NCI-H2196 (cell line): ENCODE measurements around the gene CORO6.

Experiments
- DNase-seq: peaks from one replicate; lab custom pipeline; 2025; ENCODE audit not compliant: unreplicated experiment; lab: John Stamatoyannopoulos, UW

The CORO6 gene

DNA sequence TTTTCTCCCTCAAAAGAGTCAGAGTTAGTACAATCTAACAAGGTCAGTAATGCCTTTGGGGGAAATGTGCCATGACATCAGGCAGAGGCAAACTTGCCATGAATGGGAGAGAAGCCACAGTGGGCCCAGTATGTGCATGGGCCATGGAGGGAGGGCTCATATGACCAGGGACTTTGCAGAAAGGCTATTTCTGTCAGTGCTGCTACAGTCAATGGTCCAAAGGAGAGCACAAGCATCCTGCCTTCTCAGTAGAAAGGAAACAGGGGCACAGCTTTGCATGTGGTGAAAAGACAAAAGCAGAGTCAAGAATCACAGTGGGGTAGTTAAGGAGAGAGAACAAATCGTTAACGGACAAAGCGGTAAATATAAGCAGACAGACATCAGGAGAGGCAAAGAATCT, 11.2 kb upstream of the CORO6 start:
- no peak for DNase-seq

DNA sequence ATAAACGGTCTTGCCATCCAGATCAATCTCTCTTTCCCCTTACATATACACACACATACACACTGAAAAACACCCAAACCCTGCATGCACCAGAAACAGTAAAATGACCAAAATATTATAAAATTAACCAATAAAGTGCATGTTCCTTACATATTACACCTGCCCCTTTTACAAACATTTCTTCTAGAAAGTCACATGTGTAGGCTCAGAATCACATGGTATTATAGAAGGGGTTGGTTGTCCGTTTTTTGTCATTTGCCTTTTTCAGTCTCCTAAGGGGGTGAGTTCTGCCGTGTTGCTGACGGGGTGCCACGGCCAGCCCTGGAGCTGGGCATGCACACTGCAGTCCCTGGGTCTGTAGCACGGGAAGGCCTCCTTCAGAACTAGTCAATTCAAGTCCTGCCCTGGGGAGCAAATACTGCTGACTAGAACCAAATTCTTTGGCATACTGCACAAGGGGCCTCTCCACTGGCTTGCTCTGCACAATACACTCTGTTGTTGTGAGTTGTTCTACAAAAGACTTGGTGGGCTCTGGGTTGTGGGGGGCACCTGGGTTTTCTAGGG, 8.0 kb upstream of the CORO6 start:
- no peak for DNase-seq

DNA sequence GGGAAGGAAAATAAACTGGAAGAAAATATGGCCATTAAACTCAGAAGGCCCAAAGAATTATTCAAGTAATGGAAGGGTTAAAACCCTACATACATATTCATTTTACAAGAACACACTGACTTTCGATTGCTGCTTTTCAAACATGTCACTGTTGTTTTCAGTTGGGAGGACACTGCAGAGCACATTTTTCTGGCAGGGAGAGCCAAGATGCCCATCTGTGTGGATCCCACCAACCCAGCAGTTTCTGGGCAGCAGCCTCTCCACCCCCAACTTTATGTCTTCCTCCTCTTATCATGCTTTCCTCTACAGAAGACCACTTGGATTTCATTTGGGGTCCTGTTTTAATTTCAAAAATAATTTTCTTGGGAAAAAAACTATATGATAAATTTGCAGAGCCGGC, 7.1 kb upstream of the CORO6 start:
- DNase-seq: no peak

DNA sequence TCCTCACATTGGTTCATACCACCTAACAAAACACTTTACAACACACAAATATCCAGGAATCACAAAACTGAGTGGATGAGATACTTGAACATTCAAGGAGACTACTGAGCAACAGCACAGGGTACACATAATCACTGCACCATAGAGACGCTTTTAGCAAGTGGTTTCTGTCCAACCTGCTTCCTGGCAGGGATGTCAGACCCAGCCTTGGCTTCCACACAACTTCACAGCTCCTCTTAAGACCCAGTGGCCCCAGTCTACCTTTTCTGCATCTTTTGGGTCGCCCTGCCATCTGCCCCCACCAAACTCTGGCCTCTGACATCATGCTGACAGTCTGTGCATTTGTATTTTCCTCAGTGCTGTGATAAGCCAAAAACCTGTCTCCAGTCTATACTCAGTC, 5.9 kb upstream of the CORO6 start:
- no peak for DNase-seq

- DNase-seq: no peak
Observed at GRCh38 chr17:29627951-29628350, 5.2 kb upstream of the CORO6 start.

DNA sequence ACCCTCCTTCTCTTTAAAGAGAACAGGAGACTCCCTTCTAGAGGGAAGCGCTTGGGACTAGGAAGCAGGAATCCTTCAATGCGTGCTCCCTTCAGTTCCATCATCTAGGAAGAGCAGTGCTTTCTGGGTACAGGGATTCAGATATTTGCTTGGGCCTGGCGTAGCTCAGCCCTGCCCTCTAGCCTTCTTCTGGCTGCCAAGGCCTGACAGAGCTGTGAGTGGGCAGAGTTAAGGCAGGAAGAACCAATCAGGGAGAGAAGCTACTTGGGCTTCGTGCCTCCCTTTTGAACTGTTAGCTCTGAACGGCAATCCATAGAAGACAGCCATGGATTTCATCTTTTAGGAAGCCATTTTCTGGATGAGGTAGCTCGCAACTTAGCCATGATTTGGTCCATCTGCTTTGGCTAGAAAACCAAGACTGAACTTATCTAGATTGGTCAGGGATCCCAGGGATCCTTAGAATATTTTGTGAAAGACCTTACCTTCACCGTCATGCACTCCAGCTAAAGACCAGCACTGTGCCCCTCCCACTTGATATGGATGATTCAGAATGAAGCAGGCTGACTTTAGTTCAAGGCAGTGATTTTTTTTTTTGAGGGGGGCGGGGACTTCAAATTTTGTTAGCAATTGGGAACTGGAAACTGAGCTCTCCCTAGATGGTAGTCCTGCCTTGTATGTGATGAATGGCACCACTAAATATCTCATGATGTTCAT, 2.5 kb upstream of the CORO6 start:
- DNase-seq: no peak

- DNase-seq: no peak
Observed at GRCh38 chr17:29624586-29624985, 1.9 kb upstream of the CORO6 start.

DNA sequence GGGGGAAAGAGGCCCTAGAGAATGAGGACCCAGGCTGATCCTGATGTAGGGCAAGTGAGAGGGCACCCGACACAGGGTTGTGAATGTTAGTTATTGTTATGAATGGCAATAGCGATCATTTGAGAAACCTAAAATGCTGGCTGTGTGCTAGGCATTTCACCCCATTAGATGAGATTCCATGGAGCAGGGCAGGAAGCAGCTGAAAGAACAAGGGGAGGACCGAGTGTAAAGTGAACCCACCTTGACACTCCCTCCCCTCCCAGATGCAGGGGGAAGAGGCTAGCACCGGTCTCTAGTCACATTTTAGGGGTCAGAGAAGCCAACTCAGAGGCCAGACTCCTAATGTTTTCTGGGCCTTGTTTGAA, 553 bp upstream of the CORO6 start:
- DNase-seq: no peak

- DNase-seq: no peak
Observed at GRCh38 chr17:29621751-29622194, 939 bp downstream of the CORO6 start.

GRCh38 chr17:29620779-29621500, 1.8 kb downstream of the CORO6 start:
- DNase-seq: no peak

GRCh38 chr17:29620271-29620670, 2.4 kb downstream of the CORO6 start:
- DNase-seq: no peak

DNA sequence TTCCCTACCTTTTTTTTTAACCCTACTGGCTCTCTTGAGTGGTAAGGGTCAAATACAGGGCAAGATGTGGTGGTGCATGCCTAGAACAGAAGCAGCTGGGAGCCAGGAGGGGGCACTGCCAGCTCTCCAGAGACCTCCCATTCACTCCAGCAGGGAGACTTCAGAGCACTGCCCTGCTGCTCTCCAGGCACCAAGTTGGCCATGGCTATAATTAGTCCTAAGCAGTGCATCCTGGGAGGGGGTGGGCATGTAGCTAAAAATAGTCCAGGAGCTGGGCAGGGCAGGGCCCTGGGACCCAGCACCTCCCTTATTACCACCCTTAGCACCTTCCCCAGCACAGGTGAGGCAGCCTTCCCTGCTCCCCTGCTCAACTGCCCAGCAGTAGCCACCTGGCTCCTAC, 3.5 kb downstream of the CORO6 start:
- no peak for DNase-seq

- DNase-seq: no peak
Observed at GRCh38 chr17:29618272-29619065, 4.2 kb downstream of the CORO6 start.

- no peak for DNase-seq
Observed at GRCh38 chr17:29617481-29618271, 5.0 kb downstream of the CORO6 start.

- DNase-seq: no peak
Observed at GRCh38 chr17:29617125-29617480, 5.6 kb downstream of the CORO6 start.

GRCh38 chr17:29616300-29617048, 6.2 kb downstream of the CORO6 start:
- DNase-seq: no peak

DNA sequence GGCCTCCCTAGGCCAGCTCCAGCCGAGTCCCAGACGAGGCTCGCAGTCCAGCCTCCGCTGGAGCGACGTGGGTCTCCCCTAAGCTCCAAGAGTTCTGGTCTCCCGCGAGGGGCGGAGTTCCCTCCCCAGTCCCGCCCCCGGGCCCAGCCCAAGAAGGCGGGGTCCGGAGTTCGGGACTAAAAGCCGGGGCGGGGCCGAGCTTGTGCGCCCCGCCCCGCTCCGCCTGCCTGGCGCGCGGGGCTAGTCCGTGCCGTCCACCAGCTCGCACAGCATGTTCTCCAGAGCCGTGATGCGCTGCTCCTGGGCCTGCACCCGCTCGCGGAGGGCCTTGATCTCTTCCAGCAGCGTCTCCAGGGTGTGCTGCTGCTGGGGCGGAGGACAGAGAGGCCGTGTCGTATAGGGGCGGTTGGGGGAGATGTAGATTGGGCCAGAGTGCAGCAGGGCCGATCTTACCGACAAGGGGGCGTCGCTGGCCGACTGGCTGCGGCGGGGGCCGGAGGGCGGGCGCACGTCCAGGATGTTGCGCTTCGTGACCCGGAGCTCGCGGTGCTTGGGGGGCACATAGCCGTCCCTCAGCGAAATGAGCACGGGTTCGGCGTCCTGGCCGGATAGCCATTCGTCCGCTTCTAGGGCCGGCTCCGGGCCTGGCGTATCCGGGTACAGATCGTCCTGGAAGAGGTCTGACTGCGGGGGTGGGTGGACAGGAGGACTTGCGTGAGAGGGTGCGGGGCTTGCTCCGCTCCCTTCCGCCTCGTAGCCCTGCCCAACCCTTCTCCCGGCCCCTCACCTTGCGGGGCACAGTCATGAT, 7.0 kb downstream of the CORO6 start:
- no peak for DNase-seq

GRCh38 chr17:29615048-29615385, 7.7 kb downstream of the CORO6 start:
- DNase-seq: no peak

GRCh38 chr17:29614349-29615047, 8.2 kb downstream of the CORO6 start:
- DNase-seq: no peak
